ENCODE results near the gene MS4A18.

MS4A18 gene

GRCh38 chr11:60777572-60777971 is 53.1 kb downstream of the MS4A18 start:
- no peak for TF ChIP-seq MAX (IDR thresholded peaks at IDR 0.05; ENCODE audit: low read depth, low read length)
- no peak for TF ChIP-seq MYC (IDR thresholded peaks at IDR 0.05; ENCODE audit: low read depth, low read length)
- no peak for TF ChIP-seq CTCF (IDR thresholded peaks at IDR 0.05; ENCODE audit: low read depth, low read length)
- no peak overlapping the region for H3K4me3 ChIP-seq (ENCODE audit: low read depth, low read length)
- DNase-seq (ENCODE audit: low read depth): no peak

GRCh38 chr11:60780065-60780464 is 55.5 kb downstream of the MS4A18 start:
- TF ChIP-seq CTCF (IDR thresholded peaks at IDR 0.05; ENCODE audit: low read depth, low read length): no peak
- TF ChIP-seq POLR2A (IDR thresholded peaks at IDR 0.05; ENCODE audit: extremely low read depth, insufficient read length): no peak
- no peak for TF ChIP-seq MYC (IDR thresholded peaks at IDR 0.05; ENCODE audit: low read depth, low read length)
- TF ChIP-seq MAX (IDR thresholded peaks at IDR 0.05; ENCODE audit: low read depth, low read length): no peak
- no peak for DNase-seq (ENCODE audit: low read depth)
- no peak overlapping the region for H3K4me3 ChIP-seq (ENCODE audit: low read depth, low read length)

GRCh38 chr11:60780774-60781173 is 56.3 kb downstream of the MS4A18 start:
- TF ChIP-seq MYC (IDR thresholded peaks at IDR 0.05; ENCODE audit: low read depth, low read length) (no peak), MAX (IDR thresholded peaks at IDR 0.05; ENCODE audit: low read depth, low read length) (no peak), POLR2A (IDR thresholded peaks at IDR 0.05; ENCODE audit: extremely low read depth, insufficient read length) (no peak), CTCF (IDR thresholded peaks at IDR 0.05; ENCODE audit: low read depth, low read length) (no peak)
- no peak for DNase-seq (ENCODE audit: low read depth)
- H3K4me3 ChIP-seq (ENCODE audit: low read depth, low read length): no peak overlapping the region

- DNase-seq (ENCODE audit: low read depth): no peak
- no peak overlapping the region for H3K4me3 ChIP-seq (ENCODE audit: low read depth, low read length)
- TF ChIP-seq POLR2A (IDR thresholded peaks at IDR 0.05; ENCODE audit: extremely low read depth, insufficient read length) (no peak), MAX (IDR thresholded peaks at IDR 0.05; ENCODE audit: low read depth, low read length) (no peak), CTCF (IDR thresholded peaks at IDR 0.05; ENCODE audit: low read depth, low read length) (no peak), MYC (IDR thresholded peaks at IDR 0.05; ENCODE audit: low read depth, low read length) (no peak)
Measured at GRCh38 chr11:60781286-60781980, 56.9 kb downstream of the MS4A18 start.

- no peak for TF ChIP-seq CTCF (IDR thresholded peaks at IDR 0.05; ENCODE audit: low read depth, low read length)
- no peak for TF ChIP-seq POLR2A (IDR thresholded peaks at IDR 0.05; ENCODE audit: extremely low read depth, insufficient read length)
- TF ChIP-seq MYC (IDR thresholded peaks at IDR 0.05; ENCODE audit: low read depth, low read length): no peak
- TF ChIP-seq MAX (IDR thresholded peaks at IDR 0.05; ENCODE audit: low read depth, low read length): no peak
- no peak for DNase-seq (ENCODE audit: low read depth)
- H3K4me3 ChIP-seq (ENCODE audit: low read depth, low read length): no peak overlapping the region
Measured at GRCh38 chr11:60781981-60782316, 57.4 kb downstream of the MS4A18 start.
